GM12891 (cell line): ENCODE results near the gene CPVL.

Experiments used
- POLR2A ChIP-seq: IDR thresholded peaks from 2 replicates; pipeline ENCODE4 v1.6.1; 2011; ENCODE audit warnings: low read depth, low read length, control low read depth
- POLR2AphosphoS5 ChIP-seq: IDR thresholded peaks from 2 replicates; pipeline ENCODE4 v1.6.1; 2011; ENCODE audit warnings: low read depth, low read length, control low read depth
- POU2F2 ChIP-seq: IDR thresholded peaks from 2 replicates; pipeline ENCODE4 v1.6.1; 2011; ENCODE audit warnings: low read depth, mild to moderate bottlenecking, control low read depth, low read length, moderate library complexity
- SPI1 ChIP-seq: IDR thresholded peaks from 2 replicates; pipeline ENCODE4 v1.6.1; 2011; ENCODE audit warnings: low read depth, low read length, control low read depth
- TAF1 ChIP-seq: IDR thresholded peaks from 2 replicates; pipeline ENCODE4 v1.6.1; 2011; ENCODE audit warnings: low read depth, low read length, control low read depth

DNA sequence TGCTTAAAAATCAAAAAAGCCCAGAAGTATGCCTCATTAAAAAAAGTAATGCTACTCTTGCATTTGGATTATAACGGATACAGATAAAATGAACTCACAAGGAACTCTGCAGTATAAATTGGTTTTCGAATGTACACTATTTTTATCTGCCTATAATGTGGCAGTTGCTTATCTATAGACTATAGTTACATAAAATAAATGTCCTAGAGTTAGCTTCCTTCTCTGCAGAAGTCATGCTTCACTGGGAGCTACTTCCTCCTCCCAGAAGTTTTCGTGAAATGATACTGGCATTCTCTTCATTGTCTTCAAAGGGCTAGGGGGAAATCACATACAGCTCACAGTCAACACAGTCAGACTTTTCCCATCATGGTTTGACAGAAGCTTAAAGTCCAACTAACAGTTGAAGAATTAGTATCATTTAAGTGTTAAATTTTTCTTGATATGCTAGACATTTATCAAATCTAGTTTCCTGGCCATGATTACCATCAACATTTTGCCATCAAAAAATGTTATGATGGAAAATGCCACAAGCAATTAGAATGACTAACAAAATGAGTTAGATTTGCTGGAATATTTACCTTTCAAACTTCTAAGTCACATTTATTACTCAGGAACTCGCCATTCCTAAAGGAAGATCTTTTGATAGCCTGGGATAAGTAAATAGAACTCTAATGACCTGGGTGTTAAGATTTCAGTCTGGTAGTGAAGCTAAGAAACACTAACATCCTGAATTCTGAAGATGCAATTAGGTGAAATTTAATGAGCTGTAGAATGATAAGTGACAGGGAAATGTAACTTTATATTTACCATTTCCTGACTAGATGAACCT is 100.9 kb downstream of the CPVL start:
- TF ChIP-seq POLR2A (no peak), SPI1 (no peak), POU2F2 (no peak), POLR2AphosphoS5 (no peak), TAF1 (no peak)
